WTC11 (cell line): ENCODE measurements around the gene SLFN14. TPM values are rescaled to one million over a fixed set of nuclear protein-coding genes. Genes with fewer than 3 reads are reported as not detected.

Experiments
- ATAC-seq: fragments of 200-7000 bp; cut with Tn5 transposase; 2 replicates; pipeline ENCODE4 v1.10.0; 2021; ENCODE audit warnings: mild to moderate bottlenecking, moderate library complexity
- CTCF ChIA-PET: fragments of 300-600 bp; sonication (Branson Sonifier 250); formaldehyde crosslinking; loops from one replicate; lab custom pipeline; 2021; ENCODE audit warnings: antibody characterized with exemption; lab: Charles Lee
- POLR2A ChIA-PET: fragments of 350-600 bp; sonication (Branson Sonifier 250); formaldehyde crosslinking; loops from one replicate; lab custom pipeline; 2021; ENCODE audit warnings: antibody characterized with exemption; lab: Charles Lee
- DNase-seq: peaks from one replicate; pipeline ENCODE4 v3.0.0; 2021; ENCODE audit warnings: low spot score
- H3K27ac Mint-ChIP-seq: 2 replicates; pipeline ENCODE4 v1.8.0; 2021; ENCODE audit warnings: mixed read lengths
- H3K27me3 Mint-ChIP-seq: 2 replicates; pipeline ENCODE4 v1.8.0; 2021; ENCODE audit warnings: low read depth, mild to moderate bottlenecking, moderate library complexity, mixed read lengths
- H3K36me3 Mint-ChIP-seq: 2 replicates; pipeline ENCODE4 v1.8.0; 2021; ENCODE audit warnings: mixed read lengths
- H3K4me1 Mint-ChIP-seq: 2 replicates; pipeline ENCODE4 v1.8.0; 2022; ENCODE audit warnings: mixed read lengths
- H3K4me3 Mint-ChIP-seq: 2 replicates; pipeline ENCODE4 v1.8.0; 2021; ENCODE audit warnings: mild to moderate bottlenecking, moderate library complexity, mixed read lengths
- H3K9me3 Mint-ChIP-seq: 2 replicates; pipeline ENCODE4 v1.8.0; 2021; ENCODE audit warnings: mixed read lengths
- CREM ChIP-seq: sonication (generic); formaldehyde crosslinking; IDR thresholded peaks from 2 replicates; pipeline ENCODE4 v1.8.1; 2022; ENCODE audit warnings: mild to moderate bottlenecking, missing genetic modification reagents, moderate library complexity
- ETV6 ChIP-seq: sonication (generic); formaldehyde crosslinking; IDR thresholded peaks from 2 replicates; pipeline ENCODE4 v1.8.1; 2022; ENCODE audit warnings: mild to moderate bottlenecking, missing genetic modification reagents
- HMGA2 ChIP-seq: fragments of 250-450 bp; sonication (Bioruptor Pico); IDR thresholded peaks from 2 replicates; pipeline ENCODE4 v1.4.0; 2021; ENCODE audit warnings: mild to moderate bottlenecking, moderate library complexity
- KAT7 ChIP-seq: sonication (generic); formaldehyde crosslinking; IDR thresholded peaks from 2 replicates; pipeline ENCODE4 v1.8.1; 2023; ENCODE audit warnings: missing genetic modification reagents, mild to moderate bottlenecking, borderline replicate concordance
- NFYB ChIP-seq: sonication (generic); formaldehyde crosslinking; conservative IDR thresholded peaks from 2 replicates; pipeline ENCODE4 v1.8.0; 2022; ENCODE audit warnings: low read depth, missing genetic modification reagents
- NR3C1 ChIP-seq: sonication (generic); formaldehyde crosslinking; conservative IDR thresholded peaks from 2 replicates; pipeline ENCODE4 v1.8.1; 2023; ENCODE audit warnings: low read depth, mild to moderate bottlenecking, missing genetic modification reagents
- total RNA-seq: library from RNA; stranded (reverse); gene quantifications from 3 replicates; pipeline ENCODE4 v1.2.3, GENCODE V29; 2021
- TF ChIP-seq, protein P1 (sequence below): sonication (generic); formaldehyde crosslinking; IDR thresholded peaks from 2 replicates; pipeline ENCODE4 v1.8.0; 2023; ENCODE audit warnings: missing genetic modification reagents, mild to moderate bottlenecking, borderline replicate concordance
- TF ChIP-seq, protein P2 (sequence below): sonication (generic); formaldehyde crosslinking; IDR thresholded peaks from 2 replicates; pipeline ENCODE4 v1.8.0; 2022; ENCODE audit warnings: mild to moderate bottlenecking, missing genetic modification reagents
- TF ChIP-seq, protein P3 (sequence below): sonication (generic); formaldehyde crosslinking; IDR thresholded peaks from 2 replicates; pipeline ENCODE4 v1.8.1; 2022; ENCODE audit warnings: missing genetic modification reagents, borderline replicate concordance
- TF ChIP-seq, protein P4 (sequence below): sonication (generic); formaldehyde crosslinking; IDR thresholded peaks from 2 replicates; pipeline ENCODE4 v1.8.1; 2022; ENCODE audit warnings: mild to moderate bottlenecking, missing genetic modification reagents, moderate library complexity, borderline replicate concordance
- TF ChIP-seq, protein P5 (sequence below): fragments of 250-450 bp; sonication (Bioruptor Pico); IDR thresholded peaks from 2 replicates; pipeline ENCODE4 v1.9.0; 2021; ENCODE audit warnings: mild to moderate bottlenecking
- TF ChIP-seq, protein P6 (sequence below): fragments of 250-450 bp; sonication (Bioruptor Pico); IDR thresholded peaks from 2 replicates; pipeline ENCODE4 v2.1.2; 2022; ENCODE audit warnings: mild to moderate bottlenecking, moderate library complexity
- TF ChIP-seq, protein P7 (sequence below): sonication (generic); formaldehyde crosslinking; conservative IDR thresholded peaks from 2 replicates; pipeline ENCODE4 v1.8.1; 2023; ENCODE audit warnings: mild to moderate bottlenecking, low read depth, missing genetic modification reagents, moderate library complexity
- TF ChIP-seq, protein P8 (sequence below): fragments of 250-450 bp; sonication (Bioruptor Pico); IDR thresholded peaks from 2 replicates; pipeline ENCODE4 v1.8.0; 2021; ENCODE audit warnings: mild to moderate bottlenecking
- TF ChIP-seq, protein P9 (sequence below): fragments of 250-450 bp; sonication (Bioruptor Pico); conservative IDR thresholded peaks from 2 replicates; pipeline ENCODE4 v1.9.0; 2021; ENCODE audit warnings: mild to moderate bottlenecking

Gene SLFN14
- total RNA-seq, 1 experiment from 2014 or later, result not detected

DNA sequence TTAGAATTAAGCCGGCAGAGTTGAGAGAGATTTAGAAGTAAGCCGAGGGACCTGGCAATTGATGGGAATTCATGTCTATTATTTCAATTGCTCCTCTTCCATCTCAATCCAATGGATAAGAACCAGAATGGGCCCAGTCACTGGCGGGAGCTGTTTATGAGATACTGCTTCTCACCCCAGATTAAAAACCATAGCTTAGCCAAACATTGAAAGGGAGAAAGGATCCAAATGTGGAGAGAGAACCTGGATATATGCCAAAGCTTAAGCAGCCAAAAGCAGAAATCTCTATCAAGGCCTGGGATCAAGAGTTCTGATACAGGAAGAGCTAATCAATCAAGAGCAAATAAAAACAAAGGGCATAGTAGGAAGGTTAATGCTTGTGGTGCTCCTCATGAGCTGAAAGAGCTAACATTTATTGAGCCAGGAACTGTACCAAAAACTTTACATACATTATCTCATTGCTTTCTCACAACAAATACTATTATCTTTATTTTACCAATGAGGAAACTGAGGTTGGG is 26.0 kb downstream of the SLFN14 start:
- no peak overlapping the region for H3K27ac Mint-ChIP-seq
- ChIA-PET POLR2A (no interaction called here), CTCF (interaction anchor here (0.6 to 3.1 kb wide), 8 partner anchors 20 to 386 kb away, joined by 3 to 71 read pairs (median 4); partner anchors contain the start of genes SLFN12, SLFN13 and UNC45B)
- H3K9me3 Mint-ChIP-seq, result no peaks in the 10 kb centered on the region
- no peaks in the 10 kb centered on the region for H3K27me3 Mint-ChIP-seq
- no peak overlapping the region for H3K4me3 Mint-ChIP-seq
- no peaks in the 10 kb centered on the region for H3K4me1 Mint-ChIP-seq
- ATAC-seq (no peak), DNase-seq (no peak)
- H3K36me3 Mint-ChIP-seq, result no peaks in the 10 kb centered on the region
- TF ChIP-seq, protein P1, sequence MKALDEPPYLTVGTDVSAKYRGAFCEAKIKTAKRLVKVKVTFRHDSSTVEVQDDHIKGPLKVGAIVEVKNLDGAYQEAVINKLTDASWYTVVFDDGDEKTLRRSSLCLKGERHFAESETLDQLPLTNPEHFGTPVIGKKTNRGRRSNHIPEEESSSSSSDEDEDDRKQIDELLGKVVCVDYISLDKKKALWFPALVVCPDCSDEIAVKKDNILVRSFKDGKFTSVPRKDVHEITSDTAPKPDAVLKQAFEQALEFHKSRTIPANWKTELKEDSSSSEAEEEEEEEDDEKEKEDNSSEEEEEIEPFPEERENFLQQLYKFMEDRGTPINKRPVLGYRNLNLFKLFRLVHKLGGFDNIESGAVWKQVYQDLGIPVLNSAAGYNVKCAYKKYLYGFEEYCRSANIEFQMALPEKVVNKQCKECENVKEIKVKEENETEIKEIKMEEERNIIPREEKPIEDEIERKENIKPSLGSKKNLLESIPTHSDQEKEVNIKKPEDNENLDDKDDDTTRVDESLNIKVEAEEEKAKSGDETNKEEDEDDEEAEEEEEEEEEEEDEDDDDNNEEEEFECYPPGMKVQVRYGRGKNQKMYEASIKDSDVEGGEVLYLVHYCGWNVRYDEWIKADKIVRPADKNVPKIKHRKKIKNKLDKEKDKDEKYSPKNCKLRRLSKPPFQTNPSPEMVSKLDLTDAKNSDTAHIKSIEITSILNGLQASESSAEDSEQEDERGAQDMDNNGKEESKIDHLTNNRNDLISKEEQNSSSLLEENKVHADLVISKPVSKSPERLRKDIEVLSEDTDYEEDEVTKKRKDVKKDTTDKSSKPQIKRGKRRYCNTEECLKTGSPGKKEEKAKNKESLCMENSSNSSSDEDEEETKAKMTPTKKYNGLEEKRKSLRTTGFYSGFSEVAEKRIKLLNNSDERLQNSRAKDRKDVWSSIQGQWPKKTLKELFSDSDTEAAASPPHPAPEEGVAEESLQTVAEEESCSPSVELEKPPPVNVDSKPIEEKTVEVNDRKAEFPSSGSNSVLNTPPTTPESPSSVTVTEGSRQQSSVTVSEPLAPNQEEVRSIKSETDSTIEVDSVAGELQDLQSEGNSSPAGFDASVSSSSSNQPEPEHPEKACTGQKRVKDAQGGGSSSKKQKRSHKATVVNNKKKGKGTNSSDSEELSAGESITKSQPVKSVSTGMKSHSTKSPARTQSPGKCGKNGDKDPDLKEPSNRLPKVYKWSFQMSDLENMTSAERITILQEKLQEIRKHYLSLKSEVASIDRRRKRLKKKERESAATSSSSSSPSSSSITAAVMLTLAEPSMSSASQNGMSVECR (CRISPR knock-in tag), result no peak
- TF ChIP-seq NR3C1 (no peak), HMGA2 (no peak), NFYB (no peak), CREM (CRISPR knock-in tag) (no peak), ETV6 (CRISPR knock-in tag) (no peak), KAT7 (CRISPR knock-in tag) (no peak)
- TF ChIP-seq, protein P2, sequence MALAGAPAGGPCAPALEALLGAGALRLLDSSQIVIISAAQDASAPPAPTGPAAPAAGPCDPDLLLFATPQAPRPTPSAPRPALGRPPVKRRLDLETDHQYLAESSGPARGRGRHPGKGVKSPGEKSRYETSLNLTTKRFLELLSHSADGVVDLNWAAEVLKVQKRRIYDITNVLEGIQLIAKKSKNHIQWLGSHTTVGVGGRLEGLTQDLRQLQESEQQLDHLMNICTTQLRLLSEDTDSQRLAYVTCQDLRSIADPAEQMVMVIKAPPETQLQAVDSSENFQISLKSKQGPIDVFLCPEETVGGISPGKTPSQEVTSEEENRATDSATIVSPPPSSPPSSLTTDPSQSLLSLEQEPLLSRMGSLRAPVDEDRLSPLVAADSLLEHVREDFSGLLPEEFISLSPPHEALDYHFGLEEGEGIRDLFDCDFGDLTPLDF (CRISPR knock-in tag), result no peak
- TF ChIP-seq, protein P3, sequence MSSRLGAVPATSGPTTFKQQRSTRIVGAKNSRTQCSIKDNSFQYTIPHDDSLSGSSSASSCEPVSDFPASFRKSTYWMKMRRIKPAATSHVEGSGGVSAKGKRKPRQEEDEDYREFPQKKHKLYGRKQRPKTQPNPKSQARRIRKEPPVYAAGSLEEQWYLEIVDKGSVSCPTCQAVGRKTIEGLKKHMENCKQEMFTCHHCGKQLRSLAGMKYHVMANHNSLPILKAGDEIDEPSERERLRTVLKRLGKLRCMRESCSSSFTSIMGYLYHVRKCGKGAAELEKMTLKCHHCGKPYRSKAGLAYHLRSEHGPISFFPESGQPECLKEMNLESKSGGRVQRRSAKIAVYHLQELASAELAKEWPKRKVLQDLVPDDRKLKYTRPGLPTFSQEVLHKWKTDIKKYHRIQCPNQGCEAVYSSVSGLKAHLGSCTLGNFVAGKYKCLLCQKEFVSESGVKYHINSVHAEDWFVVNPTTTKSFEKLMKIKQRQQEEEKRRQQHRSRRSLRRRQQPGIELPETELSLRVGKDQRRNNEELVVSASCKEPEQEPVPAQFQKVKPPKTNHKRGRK (CRISPR knock-in tag), result no peak
- TF ChIP-seq, protein P4, sequence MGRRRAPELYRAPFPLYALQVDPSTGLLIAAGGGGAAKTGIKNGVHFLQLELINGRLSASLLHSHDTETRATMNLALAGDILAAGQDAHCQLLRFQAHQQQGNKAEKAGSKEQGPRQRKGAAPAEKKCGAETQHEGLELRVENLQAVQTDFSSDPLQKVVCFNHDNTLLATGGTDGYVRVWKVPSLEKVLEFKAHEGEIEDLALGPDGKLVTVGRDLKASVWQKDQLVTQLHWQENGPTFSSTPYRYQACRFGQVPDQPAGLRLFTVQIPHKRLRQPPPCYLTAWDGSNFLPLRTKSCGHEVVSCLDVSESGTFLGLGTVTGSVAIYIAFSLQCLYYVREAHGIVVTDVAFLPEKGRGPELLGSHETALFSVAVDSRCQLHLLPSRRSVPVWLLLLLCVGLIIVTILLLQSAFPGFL (CRISPR knock-in tag), result no peak
- TF ChIP-seq, protein P5, sequence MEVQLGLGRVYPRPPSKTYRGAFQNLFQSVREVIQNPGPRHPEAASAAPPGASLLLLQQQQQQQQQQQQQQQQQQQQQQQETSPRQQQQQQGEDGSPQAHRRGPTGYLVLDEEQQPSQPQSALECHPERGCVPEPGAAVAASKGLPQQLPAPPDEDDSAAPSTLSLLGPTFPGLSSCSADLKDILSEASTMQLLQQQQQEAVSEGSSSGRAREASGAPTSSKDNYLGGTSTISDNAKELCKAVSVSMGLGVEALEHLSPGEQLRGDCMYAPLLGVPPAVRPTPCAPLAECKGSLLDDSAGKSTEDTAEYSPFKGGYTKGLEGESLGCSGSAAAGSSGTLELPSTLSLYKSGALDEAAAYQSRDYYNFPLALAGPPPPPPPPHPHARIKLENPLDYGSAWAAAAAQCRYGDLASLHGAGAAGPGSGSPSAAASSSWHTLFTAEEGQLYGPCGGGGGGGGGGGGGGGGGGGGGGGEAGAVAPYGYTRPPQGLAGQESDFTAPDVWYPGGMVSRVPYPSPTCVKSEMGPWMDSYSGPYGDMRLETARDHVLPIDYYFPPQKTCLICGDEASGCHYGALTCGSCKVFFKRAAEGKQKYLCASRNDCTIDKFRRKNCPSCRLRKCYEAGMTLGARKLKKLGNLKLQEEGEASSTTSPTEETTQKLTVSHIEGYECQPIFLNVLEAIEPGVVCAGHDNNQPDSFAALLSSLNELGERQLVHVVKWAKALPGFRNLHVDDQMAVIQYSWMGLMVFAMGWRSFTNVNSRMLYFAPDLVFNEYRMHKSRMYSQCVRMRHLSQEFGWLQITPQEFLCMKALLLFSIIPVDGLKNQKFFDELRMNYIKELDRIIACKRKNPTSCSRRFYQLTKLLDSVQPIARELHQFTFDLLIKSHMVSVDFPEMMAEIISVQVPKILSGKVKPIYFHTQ (CRISPR knock-in tag), result no peak
- TF ChIP-seq, protein P6, sequence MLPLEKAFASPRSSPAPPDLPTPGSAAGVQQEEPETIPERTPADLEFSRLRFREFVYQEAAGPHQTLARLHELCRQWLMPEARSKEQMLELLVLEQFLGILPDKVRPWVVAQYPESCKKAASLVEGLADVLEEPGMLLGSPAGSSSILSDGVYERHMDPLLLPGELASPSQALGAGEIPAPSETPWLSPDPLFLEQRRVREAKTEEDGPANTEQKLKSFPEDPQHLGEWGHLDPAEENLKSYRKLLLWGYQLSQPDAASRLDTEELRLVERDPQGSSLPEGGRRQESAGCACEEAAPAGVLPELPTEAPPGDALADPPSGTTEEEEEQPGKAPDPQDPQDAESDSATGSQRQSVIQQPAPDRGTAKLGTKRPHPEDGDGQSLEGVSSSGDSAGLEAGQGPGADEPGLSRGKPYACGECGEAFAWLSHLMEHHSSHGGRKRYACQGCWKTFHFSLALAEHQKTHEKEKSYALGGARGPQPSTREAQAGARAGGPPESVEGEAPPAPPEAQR (CRISPR knock-in tag), result no peak
- TF ChIP-seq, protein P7, sequence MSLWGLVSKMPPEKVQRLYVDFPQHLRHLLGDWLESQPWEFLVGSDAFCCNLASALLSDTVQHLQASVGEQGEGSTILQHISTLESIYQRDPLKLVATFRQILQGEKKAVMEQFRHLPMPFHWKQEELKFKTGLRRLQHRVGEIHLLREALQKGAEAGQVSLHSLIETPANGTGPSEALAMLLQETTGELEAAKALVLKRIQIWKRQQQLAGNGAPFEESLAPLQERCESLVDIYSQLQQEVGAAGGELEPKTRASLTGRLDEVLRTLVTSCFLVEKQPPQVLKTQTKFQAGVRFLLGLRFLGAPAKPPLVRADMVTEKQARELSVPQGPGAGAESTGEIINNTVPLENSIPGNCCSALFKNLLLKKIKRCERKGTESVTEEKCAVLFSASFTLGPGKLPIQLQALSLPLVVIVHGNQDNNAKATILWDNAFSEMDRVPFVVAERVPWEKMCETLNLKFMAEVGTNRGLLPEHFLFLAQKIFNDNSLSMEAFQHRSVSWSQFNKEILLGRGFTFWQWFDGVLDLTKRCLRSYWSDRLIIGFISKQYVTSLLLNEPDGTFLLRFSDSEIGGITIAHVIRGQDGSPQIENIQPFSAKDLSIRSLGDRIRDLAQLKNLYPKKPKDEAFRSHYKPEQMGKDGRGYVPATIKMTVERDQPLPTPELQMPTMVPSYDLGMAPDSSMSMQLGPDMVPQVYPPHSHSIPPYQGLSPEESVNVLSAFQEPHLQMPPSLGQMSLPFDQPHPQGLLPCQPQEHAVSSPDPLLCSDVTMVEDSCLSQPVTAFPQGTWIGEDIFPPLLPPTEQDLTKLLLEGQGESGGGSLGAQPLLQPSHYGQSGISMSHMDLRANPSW (CRISPR knock-in tag), result no peak
- TF ChIP-seq, protein P8, sequence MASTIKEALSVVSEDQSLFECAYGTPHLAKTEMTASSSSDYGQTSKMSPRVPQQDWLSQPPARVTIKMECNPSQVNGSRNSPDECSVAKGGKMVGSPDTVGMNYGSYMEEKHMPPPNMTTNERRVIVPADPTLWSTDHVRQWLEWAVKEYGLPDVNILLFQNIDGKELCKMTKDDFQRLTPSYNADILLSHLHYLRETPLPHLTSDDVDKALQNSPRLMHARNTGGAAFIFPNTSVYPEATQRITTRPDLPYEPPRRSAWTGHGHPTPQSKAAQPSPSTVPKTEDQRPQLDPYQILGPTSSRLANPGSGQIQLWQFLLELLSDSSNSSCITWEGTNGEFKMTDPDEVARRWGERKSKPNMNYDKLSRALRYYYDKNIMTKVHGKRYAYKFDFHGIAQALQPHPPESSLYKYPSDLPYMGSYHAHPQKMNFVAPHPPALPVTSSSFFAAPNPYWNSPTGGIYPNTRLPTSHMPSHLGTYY (CRISPR knock-in tag), result no peak
- TF ChIP-seq, protein P9, sequence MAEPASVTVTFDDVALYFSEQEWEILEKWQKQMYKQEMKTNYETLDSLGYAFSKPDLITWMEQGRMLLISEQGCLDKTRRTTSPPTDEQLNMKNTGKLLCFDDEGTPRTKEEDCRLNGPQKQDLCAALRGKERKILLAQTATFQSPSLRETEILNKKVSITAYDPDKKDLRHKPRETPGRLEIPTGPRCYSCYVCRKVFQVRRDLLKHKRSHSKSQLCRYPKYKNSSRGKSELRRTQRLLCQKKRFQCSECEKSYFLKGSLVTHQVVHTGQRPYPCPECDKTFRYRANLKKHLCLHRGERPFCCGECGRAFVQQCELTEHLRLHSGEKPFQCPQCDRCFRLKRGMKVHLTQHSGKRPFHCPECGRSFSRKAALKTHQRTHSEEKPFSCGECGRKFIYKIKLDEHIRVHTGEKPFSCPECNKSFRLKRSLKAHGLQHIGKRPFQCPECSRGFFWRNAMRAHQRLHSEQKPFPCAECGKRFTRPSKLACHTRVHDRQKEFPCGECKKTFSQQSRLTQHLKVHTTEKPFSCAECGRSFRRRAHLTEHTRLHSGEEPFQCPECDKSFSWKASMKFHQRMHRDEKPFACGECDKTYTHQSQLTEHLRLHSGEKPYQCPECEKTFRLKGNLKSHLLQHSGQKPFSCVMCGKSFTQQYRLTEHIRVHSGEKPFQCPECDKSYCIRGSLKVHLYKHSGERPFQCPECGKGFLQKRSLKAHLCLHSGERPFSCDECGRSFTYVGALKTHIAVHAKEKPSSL (CRISPR knock-in tag), result no peak
